NCI-H510A (cell line): ENCODE results near the gene ATRAID.

Experiments used
- DNase-seq: peaks from one replicate; lab custom pipeline; 2025; lab: John Stamatoyannopoulos, UW

Gene ATRAID

DNA sequence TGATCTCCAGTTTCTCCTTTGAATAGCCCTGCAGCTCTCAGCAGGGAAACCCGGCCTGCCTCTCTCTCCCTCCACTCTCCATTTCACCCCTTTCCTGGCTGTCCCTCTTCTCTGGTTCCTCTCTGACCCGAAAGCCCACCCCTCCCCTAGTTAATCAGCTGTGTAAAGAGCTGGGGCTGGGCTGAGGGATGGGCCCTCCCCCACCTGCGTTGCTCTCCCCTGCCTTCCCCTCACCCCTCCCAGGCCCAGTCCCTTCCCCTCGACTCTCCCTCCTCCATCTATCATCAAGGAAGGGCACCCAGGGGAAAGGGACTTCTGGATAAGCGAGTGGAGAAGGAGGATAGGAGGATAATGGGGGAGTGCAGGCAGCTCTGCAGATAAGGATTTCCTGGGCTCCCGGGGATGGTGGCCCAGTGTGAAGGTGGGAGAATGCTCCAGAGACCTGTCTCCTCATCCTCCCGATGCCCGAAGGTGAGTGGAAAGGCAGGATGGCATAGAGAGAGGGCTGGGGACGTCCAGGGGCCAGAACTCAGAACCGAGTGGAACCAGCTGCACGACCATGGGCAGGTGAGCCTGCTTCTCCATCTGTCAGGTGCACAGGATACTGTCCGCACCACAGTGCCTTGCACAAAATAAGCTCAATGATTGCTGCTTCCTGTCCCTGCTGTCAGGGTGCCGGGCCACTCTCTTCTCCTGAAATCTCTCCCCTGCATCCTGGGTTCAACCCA is 39.0 kb downstream of the ATRAID start:
- DNase-seq = no peak

DNA sequence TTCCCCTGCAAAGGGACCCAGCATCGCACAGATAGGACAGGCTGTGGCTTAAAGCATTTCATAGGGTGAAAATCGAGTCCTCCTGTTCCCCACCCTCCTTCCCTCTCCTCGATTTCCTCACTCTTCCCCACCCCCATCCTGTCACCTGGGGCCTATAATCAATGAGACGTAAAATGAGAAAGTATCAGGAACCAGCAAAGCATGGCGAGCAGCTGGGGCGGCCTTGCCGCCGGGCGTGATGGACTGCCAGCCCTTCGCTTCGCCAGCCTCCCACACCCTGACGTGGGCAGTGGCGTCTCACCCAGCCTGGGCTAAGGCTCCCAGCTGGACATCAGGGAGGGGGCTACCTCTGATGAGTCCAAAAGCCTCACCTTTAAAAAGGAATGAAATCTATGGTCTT is 39.9 kb downstream of the ATRAID start:
- DNase-seq = no peak

DNA sequence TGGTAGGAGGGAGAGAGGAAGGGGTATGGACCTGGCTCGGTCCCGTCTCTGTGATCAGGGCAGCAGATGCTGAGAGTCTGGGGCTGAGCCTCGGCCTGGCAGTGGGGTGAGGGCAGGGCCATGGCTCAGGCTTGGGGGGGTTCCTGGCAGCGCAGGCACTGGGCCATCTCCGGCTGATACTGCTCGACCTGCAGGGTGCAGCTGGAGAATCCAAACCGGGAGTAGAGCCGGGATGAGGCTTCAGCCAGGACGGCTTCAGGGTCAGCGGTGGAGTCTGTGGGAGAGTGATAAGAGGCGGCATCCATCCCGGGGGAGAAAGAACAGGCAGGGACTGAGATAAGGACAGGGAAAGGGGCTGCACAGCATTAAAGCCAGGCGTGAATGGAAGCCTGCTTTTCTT is 43.3 kb downstream of the ATRAID start:
- DNase-seq = no peak

DNA sequence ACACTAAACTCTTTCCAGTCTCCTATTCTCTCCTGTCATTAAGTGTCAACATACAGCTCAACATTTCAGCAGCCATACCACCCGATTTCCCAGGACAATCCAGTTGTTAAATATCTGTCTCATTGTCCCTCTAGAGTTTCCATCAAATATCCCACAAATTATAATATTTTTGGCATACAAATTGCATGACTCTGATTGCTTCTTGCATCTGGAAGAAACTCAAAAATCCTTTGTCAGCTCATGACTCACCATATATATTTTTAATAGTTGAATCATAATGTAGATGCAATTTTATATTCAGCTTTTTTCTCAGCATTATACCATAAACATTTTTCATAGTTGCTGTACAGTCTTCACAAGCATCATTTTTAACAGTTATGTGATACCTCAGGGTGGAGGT is 43.8 kb downstream of the ATRAID start:
- no peak for DNase-seq

DNA sequence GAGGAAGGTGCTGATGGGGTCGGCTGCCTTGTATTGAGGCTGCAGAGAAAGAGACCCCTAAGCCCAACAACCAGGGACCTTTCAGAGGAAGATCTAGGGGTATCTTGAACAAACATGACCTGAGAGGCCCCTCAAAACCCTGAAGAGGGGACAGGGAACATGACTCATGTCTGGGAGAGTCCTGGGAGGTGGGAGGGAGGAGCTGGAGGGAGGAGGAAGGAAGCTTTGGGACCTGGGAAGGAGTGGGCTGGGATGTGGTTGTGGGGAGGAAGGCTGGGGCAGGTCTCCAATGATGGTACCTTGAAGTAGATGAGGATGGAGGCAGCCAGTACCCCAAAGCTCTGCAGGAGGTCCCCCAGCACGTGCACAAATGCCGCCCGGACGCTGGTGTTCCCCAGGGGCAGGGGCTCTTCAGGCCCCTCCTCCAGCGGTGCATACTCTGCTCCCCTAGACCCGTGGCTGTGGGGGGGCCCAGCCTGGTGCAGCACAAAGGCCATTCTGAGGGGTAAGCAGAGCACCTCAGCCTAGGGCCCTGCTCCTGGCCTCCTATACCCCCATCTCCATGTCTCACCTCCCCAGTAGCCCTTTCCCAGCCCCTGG is 45.1 kb downstream of the ATRAID start:
- no peak for DNase-seq

DNA sequence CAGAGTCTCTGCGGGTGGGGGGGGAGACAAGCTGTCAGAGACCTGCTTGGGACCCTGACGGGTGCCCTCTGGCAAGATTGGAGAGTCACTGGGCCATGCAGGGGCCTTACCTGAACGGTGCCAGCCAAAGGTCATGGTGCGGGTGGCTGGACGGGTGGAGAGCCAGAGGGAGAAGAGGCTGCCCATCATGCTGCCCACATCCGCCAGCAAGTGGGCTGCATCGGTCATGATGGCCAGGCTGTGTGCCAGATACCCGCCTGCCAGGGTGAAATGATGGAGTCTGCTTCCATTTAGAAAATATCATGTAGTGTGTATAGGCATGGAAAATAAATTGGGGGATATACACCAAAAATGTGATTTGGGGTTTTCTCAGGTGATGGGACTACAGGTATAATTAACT is 46.2 kb downstream of the ATRAID start:
- DNase-seq = no peak

DNA sequence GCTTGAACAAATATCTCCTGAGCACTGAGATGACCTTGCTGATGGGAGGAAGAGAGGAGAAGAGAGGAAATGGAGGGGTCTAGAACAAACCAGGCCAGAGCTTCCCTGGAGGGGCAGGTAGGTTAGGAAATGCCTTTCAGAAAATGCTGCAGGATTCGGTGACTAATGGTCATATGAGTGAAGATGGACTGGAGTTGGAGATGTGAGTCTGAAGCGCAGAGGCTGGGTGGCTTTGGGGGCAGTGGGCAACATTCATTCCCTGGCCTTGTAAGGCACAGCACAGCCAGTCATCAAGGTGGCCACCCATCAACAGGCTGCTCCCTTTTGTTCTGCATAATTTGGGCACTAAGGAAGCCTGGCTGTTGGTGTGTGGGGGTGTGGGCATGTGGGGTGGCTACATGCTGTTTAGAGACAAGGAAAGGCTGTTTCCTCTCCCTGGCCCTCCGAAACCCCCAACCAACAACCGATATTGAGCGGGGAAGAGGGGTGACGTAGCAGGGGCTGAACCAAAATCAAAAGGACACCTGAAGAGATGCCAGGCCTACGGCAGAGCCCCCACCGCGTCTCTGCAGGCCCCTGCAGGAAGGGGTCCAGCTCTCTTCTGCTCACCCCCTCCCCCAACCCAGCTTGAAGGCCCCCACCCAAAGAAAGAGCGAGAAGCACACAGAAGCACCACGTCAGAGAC is 49.5 kb downstream of the ATRAID start:
- no peak for DNase-seq

DNA sequence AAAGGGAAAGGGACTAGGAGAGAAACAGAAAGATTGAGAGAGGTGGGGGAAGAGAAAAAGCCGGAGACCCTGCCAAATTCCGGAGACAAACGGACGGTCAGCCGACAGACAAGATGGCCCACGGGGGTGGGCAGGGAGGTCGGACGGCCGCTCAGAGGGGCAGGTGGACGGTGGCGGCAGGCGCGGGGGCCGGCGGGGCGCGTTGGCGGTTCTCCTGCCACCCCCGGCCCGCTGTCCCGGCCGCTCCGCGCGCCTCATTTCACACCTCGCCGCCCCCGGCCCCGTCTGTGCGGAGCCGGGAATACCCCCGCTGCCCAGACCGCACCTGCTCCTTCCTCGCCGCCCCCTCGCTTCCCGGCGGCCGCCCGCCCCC is 50.1 kb downstream of the ATRAID start:
- DNase-seq = no peak

DNA sequence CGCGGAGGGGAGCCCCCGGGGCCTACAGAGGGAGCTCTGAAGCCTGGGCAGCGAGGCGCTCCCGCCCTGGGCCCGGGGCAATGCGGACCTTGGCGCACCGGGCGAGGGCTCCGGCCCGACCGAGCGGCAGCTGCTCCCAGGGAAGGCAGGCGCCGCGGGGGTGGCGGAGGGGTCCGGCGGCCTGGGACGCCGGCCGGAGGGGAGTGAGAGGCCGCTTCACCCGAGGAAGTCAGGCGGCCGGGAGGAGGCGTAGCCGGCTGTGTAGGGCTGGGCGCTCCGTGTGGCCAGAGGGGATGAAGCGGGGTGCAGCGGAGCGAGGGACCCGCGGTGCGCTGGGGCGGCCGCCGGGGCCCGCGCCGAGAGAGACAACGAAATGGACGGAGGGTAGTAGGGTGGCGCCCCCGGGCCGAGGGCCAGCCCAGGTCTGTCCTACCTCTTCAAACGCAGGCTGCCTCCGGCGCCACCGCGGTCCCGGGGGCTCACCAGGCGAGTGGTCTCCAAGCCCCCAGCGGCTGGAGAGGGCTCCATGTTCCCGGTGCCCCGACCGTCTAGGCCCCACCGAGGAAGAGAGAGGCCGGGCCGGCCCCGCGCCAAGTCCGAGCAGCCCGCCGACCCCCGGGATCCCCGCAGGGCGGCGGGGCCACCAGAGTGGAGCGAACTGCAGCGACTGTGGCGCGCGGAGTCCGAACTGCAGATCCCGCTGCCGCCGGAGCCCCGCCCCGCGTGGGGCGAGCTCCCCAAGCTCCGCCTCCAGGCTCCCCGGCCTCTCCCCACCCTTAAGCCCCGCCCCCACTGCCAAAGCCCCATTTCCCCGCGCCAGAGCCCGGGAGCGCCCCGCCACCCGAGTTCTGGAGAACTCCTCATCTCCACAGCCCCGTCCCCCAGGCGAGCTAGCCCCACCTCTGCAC is 50.8 kb downstream of the ATRAID start, which contains the start of gene SLC30A3:
TSS of gene SLC30A3 (minus strand) at position 669 of the 908 bp plus-strand sequence. CDS start at position 528, 141 bp downstream.
- peak; percentile 14 for DNase-seq

DNA sequence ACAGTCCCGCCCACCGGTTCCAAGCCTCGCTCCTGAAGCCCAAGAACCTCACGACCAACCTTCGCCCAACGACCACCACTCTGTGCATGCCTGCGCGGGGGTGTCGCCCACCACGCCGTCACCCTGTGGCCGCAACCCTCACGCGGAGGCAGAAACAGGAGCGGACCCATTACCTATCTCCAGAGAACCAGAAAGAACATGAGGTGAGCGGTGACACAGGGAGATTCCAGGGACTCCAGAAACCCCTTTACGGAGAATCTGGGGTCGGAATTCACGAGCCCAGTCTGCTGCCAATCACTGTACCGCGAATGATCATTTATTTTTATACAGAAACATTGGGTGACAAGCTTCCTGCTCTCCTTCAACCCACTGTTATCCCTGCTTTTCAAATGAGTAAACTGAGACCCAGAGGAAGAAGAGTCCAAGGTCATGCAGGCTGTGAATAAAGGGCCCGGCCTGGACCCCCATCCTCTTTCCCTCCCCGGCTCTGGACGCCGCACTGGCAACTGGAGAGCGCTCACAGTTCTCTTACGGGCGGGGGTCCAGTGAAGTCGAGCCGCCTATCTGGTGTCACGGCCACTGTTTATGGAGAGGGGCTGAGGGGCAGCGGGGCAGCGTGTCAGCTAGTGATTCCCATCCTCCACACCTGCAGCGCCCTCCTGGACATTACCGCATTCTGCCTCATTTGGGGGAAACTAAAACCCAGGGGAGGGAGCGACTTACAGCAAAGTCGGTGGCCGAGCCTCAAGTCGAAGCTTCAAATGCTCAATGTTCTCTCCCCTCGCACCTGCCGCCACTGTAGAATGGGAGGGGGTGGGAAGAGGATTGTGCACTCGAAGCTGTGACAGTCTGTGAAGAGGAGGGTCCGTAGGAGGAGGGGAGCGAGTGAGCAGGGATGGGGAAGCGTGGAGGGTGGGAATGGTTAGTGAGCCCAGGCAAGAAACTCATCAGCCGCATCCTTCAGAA is 51.7 kb downstream of the ATRAID start:
- DNase-seq = no peak

DNA sequence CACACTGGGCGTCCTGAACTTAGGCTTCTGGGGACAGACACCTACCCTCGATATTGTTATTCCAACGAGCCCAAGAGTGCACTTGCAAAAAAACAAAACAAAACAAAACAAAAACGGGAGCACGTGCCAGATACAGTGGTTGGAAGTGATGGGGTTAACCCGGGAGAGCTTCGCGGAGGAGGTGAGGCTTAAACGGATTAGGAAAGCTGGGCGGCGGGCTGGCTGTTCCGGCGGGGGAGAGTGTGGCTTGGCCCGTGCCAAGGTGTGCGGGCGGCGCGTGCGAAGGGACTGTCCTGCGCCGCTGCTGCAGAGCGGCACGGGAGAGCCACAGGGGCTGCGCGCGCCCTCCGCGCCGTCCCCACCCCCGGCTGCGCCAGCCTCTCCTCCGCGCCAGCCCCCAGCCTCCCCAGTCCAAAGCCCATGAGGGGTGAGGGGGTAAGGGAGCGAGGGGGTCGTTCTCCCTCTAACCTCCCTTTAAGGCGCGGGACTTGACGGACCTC is 52.5 kb downstream of the ATRAID start:
- DNase-seq = no peak

DNA sequence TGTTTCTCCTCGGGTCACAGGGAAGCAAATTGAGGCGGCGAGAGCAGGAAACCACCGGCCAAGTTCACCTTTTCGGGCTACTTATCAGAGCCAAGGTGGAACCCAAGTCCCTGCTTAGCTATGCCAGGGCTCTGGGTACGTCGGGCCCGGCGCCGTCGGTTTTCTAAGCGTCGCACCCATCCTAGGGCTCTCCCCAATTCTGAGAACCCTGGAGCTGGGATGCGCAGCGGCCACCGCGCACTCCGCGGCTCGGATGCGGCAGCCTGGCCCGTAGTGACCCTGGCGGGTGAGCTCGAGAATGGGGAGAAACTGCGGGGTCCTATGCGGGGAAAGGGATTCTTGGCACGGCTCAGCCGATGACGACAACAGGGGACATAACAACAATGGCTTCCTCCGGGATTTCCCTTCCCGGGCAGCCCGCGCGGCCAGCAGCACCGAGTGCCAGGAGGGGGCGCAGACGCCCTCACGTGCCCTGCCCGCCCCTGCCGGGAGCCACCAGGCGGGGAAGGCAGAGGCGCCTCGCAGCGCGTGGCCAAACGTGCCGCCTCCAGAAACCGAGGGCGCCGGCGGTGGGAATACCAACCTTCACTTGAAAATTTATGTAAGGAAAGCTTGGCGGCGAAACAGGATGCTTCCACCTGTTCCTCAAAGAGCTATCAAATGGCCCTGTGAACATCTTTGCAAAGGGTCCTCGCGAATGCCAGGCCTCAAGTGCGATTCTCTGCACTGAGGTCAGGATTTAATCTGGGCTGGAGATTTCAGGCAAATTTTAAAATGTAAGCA is 53.1 kb downstream of the ATRAID start:
- DNase-seq = peak; percentile 71

DNA sequence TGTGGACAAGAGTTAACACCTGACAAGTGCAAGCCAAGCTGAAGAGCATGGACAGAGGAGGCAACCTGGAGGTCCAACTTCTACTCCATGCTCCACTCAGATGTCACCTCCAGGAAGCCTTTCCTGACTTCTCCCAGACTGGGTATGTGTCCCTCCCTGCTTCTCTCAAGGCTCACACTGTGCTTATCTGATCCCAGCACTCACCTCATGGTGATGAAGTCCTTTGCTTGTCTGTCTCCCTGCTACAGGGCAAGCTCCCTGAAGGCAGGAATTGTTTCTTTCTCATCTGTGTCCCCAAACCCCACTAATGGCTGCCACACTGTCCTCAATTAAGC is 53.7 kb downstream of the ATRAID start:
- no peak for DNase-seq
